GM19193 (cell line): Measurements from ENCODE around the gene FRMD4B.

Experiments used
- POLR2A ChIP-seq: IDR thresholded peaks from 4 replicates; pipeline ENCODE4 v1.6.1; 2011; ENCODE audit not compliant: insufficient read depth, insufficient read length; ENCODE audit errors: extremely low read depth

FRMD4B gene

GRCh38 chr3:69235882-69236281, 150.0 kb downstream of the FRMD4B start:
- TF ChIP-seq POLR2A: no peak

- no peak for TF ChIP-seq POLR2A
Measured at GRCh38 chr3:69232482-69232881, 153.4 kb downstream of the FRMD4B start.

- TF ChIP-seq POLR2A: no peak
Measured at GRCh38 chr3:69231929-69232440, 153.9 kb downstream of the FRMD4B start.

GRCh38 chr3:69226071-69226470, 159.8 kb downstream of the FRMD4B start:
- no peak for TF ChIP-seq POLR2A

- TF ChIP-seq POLR2A: no peak
Measured at GRCh38 chr3:69219101-69219708, 166.7 kb downstream of the FRMD4B start.

GRCh38 chr3:69218079-69218478, 167.8 kb downstream of the FRMD4B start:
- TF ChIP-seq POLR2A: no peak

GRCh38 chr3:69216981-69217380, 168.9 kb downstream of the FRMD4B start:
- no peak for TF ChIP-seq POLR2A

GRCh38 chr3:69214241-69214640, 171.6 kb downstream of the FRMD4B start:
- TF ChIP-seq POLR2A: no peak

GRCh38 chr3:69212411-69213160, 173.3 kb downstream of the FRMD4B start:
- TF ChIP-seq POLR2A: no peak

- TF ChIP-seq POLR2A: no peak
Measured at GRCh38 chr3:69210068-69210730, 175.7 kb downstream of the FRMD4B start.

- no peak for TF ChIP-seq POLR2A
Measured at GRCh38 chr3:69209413-69209812, 176.5 kb downstream of the FRMD4B start.

- TF ChIP-seq POLR2A: no peak
Measured at GRCh38 chr3:69207031-69207430, 178.9 kb downstream of the FRMD4B start.

- no peak for TF ChIP-seq POLR2A
Measured at GRCh38 chr3:69205385-69205784, 180.5 kb downstream of the FRMD4B start.

- no peak for TF ChIP-seq POLR2A
Measured at GRCh38 chr3:69204315-69204957, 181.5 kb downstream of the FRMD4B start.

- TF ChIP-seq POLR2A: no peak
Measured at GRCh38 chr3:69203631-69204314, 182.1 kb downstream of the FRMD4B start.

GRCh38 chr3:69201658-69202057, 184.2 kb downstream of the FRMD4B start:
- TF ChIP-seq POLR2A: no peak
